ENCODE data around the gene VWA1. TPM values are rescaled to one million over a fixed set of nuclear protein-coding genes. Genes with fewer than 3 reads are reported as not detected.

Gene VWA1, protein sequence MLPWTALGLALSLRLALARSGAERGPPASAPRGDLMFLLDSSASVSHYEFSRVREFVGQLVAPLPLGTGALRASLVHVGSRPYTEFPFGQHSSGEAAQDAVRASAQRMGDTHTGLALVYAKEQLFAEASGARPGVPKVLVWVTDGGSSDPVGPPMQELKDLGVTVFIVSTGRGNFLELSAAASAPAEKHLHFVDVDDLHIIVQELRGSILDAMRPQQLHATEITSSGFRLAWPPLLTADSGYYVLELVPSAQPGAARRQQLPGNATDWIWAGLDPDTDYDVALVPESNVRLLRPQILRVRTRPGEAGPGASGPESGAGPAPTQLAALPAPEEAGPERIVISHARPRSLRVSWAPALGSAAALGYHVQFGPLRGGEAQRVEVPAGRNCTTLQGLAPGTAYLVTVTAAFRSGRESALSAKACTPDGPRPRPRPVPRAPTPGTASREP
- total RNA-seq (2021) (56.6 and 65.9 TPM in 2 replicates), Bru-seq, nascent RNA (percentile 40 among the genes with signal in this experiment), BruChase-seq, experiment 1, labeled RNA remaining after a 2-hour chase (percentile 51 among the genes with signal in this experiment), BruChase-seq, experiment 2, labeled RNA remaining after a 6-hour chase (percentile 76 among the genes with signal in this experiment)
- long read RNA-seq, full-length matches to known transcripts, result 170 of 187 reads
- long read RNA-seq, partial matches to known transcripts, result 12 of 187 reads
- long read RNA-seq, other reads (novel, unspliced or antisense), result 5 of 187 reads

DNA sequence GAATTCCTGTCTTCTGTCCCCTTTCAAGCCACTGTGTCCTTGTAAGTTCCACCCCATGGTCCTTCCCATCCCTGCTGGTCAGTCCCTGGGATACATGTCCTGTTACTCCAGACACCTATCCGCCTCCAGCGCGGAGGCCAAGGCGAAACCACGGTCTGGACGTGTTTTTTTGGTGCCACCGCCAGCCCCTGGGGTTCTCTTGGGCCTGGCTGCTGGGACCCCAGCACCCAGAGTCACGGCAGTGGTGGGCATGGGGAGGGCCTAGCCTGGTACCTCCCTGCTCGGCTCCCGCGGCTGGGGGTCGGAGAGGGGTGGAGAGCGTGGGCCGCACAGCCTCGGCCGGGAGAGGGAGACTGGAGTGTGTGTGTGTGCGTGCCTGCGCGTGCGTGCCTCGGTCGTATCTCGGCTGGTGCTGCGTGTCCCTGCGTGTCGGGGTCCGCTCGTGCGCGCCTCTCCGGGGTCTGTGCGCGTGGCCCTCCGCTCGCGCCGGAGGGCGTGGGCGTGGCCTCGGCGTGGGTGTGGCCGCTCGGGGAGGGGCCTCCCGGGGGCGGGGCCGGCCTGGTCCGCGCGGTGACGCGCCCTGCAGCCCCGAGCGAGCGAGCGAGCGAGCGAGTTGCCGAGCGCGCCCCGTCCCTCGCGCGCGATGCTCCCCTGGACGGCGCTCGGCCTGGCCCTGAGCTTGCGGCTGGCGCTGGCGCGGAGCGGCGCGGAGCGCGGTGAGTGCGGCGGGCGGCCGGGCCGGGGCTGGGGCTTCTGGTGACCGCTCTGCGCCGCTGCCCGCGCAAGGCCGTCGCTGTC lies at the start of gene VWA1:
Gene VWA1, plus strand, starts transcription at position 585 of the 798 bp plus-strand sequence. Its CDS starts 59 bp downstream, at position 644.
- Histone ChIP-seq H3K27ac (no peak within 1 kb of the TSS), H3K4me1 (replicated peaks; ENCODE audit: insufficient read depth) (peaks cover 57% of the 10 kb centered on the region), H3K4me2 (peak within 1 kb of the TSS; percentile 85), H3K27me3 (ENCODE audit: insufficient read depth, low read depth) (no peaks in the 10 kb centered on the region), H3K9me3 (ENCODE audit: insufficient read depth, low read depth) (no peaks in the 10 kb centered on the region), H3K36me3 (ENCODE audit: low read depth) (no peaks in the 10 kb centered on the region), H4K20me1 (ENCODE audit: insufficient read depth) (no peaks in the 10 kb centered on the region), H3F3A (ENCODE audit: insufficient read depth, low read depth) (peaks cover 28% of the 10 kb centered on the region; the same call in 1 of the 2 replicates), H3K9me2 (ENCODE audit: insufficient read depth) (no peaks in the 10 kb centered on the region), H3K4me3 (peak within 1 kb of the TSS; percentile 69), H2AFZ (no peak within 1 kb of the TSS), H3K79me2 (ENCODE audit: low read depth) (peaks cover 5% of the 10 kb centered on the region; the same call in 1 of the 2 replicates)
- ChIA-PET CTCF (no interaction called here), POLR2A (ENCODE audit: unreplicated experiment) (interaction anchor here (0.6 kb wide), 1 partner anchor 15 kb away, joined by 4 read pairs; no protein-coding TSS in a partner anchor)
- peak in 1 of 2 experiments; percentile 78 for DNase-seq
- no TSS peak for BruUV-seq (replicated peaks)
- intact Hi-C loops (cut with micrococcal nuclease; ENCODE audit: unreplicated experiment), result loop anchor here (10.0 kb wide), 1 partner anchor 91 kb away; the partner anchor contains the start of gene DVL1
- TF ChIP-seq EZH2 (IDR thresholded peaks at IDR 0.05; ENCODE audit: low read depth), result no peak
- TF ChIP-seq, protein P1, sequence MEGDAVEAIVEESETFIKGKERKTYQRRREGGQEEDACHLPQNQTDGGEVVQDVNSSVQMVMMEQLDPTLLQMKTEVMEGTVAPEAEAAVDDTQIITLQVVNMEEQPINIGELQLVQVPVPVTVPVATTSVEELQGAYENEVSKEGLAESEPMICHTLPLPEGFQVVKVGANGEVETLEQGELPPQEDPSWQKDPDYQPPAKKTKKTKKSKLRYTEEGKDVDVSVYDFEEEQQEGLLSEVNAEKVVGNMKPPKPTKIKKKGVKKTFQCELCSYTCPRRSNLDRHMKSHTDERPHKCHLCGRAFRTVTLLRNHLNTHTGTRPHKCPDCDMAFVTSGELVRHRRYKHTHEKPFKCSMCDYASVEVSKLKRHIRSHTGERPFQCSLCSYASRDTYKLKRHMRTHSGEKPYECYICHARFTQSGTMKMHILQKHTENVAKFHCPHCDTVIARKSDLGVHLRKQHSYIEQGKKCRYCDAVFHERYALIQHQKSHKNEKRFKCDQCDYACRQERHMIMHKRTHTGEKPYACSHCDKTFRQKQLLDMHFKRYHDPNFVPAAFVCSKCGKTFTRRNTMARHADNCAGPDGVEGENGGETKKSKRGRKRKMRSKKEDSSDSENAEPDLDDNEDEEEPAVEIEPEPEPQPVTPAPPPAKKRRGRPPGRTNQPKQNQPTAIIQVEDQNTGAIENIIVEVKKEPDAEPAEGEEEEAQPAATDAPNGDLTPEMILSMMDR (conservative IDR thresholded peaks at IDR 0.05), result no peak

DNA sequence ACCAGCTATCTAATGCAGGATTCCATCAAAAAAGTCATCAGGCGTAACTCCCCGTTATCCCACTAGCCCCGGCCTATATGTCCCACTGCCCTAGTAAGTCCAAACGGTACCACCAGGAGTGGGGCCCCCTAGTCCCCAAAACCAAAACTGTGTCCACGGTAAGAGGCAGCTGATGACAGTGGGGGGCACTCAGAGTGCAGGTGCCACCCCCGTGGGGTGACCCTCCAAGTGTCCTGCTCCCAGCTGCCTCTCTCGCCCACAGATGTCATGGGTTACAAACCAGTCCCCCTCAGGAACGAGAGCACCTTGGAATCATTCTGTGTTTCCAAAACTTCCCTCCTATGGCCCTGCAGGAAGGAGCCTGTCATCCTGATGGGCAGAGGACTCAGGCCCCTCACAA lies 49.6 kb upstream of the VWA1 start:
- Histone ChIP-seq H3K4me3 (no peak overlapping the region), H3K9me2 (ENCODE audit: insufficient read depth) (no peaks in the 10 kb centered on the region), H3K36me3 (ENCODE audit: low read depth) (peaks cover 24% of the 10 kb centered on the region; the same call in 1 of the 2 replicates), H3K4me1 (replicated peaks; ENCODE audit: insufficient read depth) (no peaks in the 10 kb centered on the region), H3K79me2 (ENCODE audit: low read depth) (peaks cover 15% of the 10 kb centered on the region; the same call in 1 of the 2 replicates), H3K9me3 (ENCODE audit: insufficient read depth, low read depth) (no peaks in the 10 kb centered on the region), H3K4me2 (no peak overlapping the region), H4K20me1 (ENCODE audit: insufficient read depth) (no peaks in the 10 kb centered on the region), H3F3A (ENCODE audit: insufficient read depth, low read depth) (peaks cover 5% of the 10 kb centered on the region; the same call in 1 of the 2 replicates), H3K27ac (no peak overlapping the region), H3K27me3 (ENCODE audit: insufficient read depth, low read depth) (no peaks in the 10 kb centered on the region), H2AFZ (no peak overlapping the region)
- TF ChIP-seq EZH2 (IDR thresholded peaks at IDR 0.05; ENCODE audit: low read depth), result no peak
- TF ChIP-seq, protein P1 (conservative IDR thresholded peaks at IDR 0.05), result no peak
- BruUV-seq (replicated peaks), result no TSS peak
- ChIA-PET POLR2A (ENCODE audit: unreplicated experiment) (no interaction called here), CTCF (no interaction called here)
- intact Hi-C loops (cut with micrococcal nuclease; ENCODE audit: unreplicated experiment), result no loop called here
- DNase-seq, result no peak
